ENCODE data around the gene CDC42EP4.

DNA sequence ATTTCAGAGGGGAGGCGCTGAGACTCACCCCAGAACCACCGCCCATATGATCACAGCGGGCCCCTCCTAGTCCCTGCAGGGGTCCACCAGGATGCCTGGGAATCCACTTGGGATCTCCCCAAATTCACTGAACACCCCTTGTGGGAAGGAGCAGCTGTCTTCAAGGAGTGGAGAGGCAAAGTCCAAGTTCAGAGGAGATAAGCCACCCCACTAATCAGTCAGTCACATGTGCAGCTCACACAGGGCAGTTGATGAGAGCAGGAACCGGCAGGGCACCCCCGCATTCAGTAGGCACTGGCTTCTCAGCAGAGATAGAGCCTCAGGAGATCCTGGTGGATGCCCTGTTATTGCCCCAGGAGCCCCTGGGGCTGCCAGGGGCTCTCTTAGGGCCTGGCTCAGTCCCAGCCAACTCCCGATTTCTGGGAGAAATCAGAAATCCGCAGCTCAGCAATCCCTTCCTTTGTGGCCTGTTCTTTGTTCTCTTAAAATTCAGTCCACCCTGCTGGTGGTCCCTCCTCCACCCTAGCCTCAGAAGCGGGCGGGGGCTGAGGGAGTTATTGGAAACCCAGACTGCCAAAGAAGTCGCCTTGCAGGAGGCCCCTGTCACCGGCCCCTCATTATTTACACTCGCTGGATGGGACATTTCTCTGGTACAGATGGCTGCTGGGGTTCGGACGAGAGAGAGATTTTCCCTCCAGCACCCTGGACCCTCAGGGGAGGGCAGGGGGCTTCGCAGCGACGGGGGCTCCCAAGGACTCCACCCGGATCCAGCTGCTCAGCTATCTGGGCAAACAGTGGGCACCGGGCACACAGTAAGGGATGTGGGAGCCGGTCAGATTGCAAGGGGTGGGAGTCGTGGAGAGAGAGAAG lies 1.8 kb downstream of the CDC42EP4 start:
- TF ChIP-seq, protein P1, sequence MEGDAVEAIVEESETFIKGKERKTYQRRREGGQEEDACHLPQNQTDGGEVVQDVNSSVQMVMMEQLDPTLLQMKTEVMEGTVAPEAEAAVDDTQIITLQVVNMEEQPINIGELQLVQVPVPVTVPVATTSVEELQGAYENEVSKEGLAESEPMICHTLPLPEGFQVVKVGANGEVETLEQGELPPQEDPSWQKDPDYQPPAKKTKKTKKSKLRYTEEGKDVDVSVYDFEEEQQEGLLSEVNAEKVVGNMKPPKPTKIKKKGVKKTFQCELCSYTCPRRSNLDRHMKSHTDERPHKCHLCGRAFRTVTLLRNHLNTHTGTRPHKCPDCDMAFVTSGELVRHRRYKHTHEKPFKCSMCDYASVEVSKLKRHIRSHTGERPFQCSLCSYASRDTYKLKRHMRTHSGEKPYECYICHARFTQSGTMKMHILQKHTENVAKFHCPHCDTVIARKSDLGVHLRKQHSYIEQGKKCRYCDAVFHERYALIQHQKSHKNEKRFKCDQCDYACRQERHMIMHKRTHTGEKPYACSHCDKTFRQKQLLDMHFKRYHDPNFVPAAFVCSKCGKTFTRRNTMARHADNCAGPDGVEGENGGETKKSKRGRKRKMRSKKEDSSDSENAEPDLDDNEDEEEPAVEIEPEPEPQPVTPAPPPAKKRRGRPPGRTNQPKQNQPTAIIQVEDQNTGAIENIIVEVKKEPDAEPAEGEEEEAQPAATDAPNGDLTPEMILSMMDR (IDR thresholded peaks at IDR 0.05): no peak
- no peak for TF ChIP-seq POLR2A (IDR thresholded peaks at IDR 0.05)
